HG03460 (cell line): ENCODE results near the gene CEP192.
"Not testable (repeated sequence)": the region's sequence is repeated elsewhere in the genome, so short reads cannot be mapped to it uniquely, and the experiment has no call there.

Source experiments
- ATAC-seq: cut with Tn5 transposase; IDR thresholded peaks from one replicate; pipeline ENCODE4 v1.9.1; 2021; ENCODE audit not compliant: unreplicated experiment

Gene CEP192

DNA sequence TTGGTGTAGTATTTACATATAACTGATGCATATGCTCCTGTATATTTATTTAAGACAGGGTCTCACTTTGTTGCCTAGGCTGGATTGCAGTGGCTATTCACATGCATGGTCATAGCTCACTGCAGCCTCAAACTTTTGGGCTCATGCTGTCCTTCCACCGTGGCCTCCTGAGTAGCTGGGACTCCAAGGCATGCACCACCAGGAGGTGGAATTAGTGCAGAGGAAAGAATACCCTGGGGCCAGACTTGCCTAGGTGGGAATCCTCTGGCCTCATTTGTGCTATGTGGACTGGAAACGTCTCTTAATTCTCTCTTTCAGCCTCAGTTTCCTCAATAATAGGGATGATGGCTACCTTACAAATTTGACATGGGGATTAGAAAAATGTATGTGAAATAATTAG, 2.3 kb downstream of the CEP192 start:
- ATAC-seq, result no peak

DNA sequence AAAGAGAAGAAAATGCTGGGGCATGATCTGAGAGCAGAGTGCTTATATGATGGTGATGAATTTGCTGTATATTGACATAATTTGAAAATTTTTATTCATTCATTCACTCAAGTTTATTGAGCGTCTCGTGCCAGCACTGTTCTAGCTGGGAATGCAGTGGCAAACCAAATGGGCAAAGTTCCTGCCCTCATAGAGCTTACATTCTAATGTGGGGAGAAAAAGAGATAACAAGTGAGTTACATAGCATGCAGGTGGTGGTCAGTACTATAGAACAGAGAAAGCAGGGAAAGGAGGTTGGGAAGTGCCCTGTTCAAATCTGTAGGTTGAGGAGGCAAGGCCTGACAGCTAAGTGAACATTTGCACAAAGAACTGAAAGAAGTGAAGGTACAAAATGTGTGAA, 4.3 kb downstream of the CEP192 start:
- ATAC-seq, result no peak

DNA sequence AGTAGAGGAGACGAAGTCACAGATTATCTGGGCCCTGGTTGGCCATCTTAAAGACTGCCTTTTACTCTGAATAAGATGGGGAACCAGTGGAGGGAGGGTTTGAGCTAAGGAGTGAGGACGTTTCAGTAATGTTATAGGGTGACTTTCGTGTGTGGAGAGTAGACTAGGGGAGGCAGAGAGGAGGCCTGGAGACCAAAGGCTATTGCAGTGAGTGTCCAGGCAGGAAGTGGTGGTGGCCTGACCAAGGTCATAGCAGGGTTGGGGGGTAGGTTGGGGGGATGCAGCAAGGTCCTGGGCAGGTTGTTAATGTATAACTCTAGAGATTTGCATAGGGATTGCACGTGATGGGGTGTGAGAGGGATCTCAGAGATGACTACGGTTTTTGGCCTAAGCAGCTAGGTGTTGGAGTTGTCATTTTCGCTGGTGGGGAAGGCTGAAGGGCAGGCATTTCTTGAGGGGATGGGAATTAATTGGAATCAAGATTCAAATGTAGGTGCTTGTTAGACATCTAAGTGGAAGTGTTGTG, 4.9 kb downstream of the CEP192 start:
- no peak for ATAC-seq

DNA sequence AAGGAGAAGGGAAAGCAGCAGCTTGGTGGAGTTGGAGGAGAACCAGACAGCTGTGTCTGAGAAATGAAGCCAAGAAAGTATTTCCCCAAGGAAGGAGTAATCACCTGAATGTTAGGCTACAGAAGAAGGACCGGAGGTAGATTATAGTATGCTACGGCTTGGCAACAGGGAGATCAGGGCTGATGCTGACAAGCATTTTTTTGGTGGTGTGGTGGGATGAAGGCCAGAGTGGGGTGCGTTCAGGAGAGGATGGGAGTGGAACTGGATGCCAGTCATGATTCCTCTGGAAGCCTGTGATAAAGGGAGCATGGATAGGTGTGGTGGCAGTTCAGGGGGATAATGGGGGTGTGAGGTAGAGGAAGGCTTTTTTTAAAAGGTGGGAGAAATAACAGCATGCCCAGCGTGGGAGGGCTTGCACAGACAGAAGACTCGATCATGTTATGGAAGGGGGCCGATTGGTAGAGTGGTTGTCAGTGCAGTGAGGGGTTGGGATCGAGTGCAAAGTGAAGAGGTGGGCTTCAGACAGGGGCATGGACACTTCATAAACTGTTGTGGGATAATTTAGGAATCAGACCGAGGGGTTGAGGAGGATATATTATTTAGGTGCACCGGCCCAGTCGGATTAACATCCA, 5.6 kb downstream of the CEP192 start:
- ATAC-seq, result no peak

DNA sequence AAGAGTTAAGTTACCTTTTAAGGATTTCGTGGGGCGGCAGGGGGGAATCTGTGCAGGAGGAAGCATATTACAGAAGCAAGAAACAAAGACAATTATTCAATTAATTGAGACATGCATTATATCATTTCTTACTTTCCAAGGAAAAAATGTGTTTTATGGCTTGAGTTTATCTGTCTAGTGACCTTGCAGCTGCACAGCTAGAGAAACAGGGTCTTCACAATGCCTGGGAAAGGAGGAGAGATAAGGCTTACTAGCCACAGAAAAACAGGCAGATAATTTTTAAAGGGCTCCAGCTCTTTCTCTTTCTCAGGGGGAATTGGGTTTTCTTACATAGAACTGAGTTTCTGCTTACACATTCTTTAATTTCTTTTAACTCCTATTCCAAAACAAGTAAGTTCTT, 6.2 kb downstream of the CEP192 start:
- ATAC-seq, result not testable (repeated sequence)

DNA sequence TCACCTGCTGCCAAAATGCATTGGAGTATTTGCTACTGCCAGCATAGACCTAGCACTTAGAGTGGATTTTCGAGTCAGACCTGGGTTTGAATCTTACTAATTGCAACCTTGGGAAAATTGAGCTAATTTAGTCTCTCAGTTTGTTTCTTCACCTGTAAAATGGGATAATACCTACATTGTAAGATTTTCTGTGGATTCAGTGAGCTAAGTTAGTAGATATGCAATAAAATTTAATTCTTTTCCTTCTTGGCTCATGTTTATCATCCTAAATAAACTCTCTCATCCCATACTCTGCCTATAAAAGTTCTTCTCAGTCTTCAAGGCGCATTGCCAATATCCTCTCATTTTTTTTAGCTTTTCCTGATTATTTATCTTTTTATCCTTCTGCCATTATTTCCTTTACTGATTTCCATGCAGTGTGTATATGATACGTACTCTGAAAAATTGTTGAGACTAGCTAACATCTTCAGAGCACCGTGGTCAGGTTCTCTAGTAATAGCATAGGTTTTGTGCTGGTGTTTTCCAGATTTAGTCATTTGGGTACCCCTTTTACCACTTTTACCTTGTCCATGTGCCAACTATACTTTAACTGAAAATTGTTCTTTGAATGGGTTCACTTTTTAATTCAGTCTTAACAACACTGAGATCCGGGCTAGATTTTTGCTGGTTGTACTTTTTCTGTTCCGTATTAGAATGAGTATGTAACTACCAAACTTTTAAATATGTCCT, 7.3 kb downstream of the CEP192 start:
- ATAC-seq, result no peak

DNA sequence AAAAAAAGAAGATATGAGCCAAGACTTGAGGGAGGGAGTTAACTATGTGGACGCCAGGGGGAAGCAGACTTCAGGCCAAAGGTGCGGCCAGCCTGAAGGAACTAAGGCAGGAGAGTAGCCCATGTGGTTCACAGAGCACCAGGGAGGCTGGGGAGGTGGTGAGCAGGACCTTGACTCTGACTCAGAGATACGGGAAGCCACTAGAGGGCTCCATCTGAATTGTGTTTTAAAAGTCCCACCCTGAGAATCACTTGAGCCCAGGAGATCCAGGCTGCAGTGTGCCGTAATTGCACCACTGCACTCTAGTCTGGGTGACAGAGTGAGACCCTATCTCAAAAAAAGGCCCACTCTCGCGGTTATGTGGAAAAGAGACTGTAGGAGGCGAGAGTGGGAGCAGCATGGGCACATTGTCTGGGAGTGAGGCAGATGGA, 12.3 kb downstream of the CEP192 start:
- no peak for ATAC-seq

DNA sequence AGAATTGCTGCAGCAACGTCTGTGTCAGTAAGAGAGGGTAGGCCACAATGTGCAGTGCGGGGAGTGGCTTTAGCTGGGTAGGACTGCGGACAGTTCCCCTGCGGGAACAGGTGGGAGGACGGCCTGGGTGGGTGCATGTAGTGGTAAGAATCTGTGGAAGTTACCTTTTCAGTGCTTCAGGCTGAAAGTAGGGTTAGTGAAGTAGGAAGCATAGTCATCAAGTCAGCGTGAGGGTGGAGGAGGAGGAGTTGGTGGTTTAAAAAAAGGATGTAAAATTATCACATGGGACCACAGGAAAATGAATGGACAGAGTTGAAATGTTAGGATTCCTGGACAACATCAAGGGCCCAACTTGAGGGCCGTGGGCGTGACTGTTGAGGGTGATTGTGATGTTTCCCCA, 13.2 kb downstream of the CEP192 start:
- no peak for ATAC-seq

DNA sequence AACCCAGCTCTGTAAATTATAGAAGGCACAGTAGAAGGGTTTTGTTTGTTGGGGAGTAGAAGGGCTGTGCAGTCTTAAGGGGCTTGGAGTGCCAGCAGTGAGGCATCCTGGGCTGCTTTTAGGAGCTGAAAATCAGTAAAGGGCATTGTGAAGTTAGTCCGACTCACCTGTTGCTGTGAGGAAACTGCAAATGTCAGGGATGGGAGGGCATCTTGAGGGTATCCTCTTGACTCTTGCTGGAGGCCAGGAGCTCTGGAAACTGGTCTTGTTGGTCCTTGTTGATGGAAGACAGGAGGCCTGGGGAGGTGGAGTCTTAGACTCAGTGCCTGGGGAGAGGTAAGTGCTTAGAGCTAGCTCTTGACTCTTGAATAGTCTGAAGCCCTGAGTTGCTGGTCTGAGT, 14.1 kb downstream of the CEP192 start:
- no peak for ATAC-seq

DNA sequence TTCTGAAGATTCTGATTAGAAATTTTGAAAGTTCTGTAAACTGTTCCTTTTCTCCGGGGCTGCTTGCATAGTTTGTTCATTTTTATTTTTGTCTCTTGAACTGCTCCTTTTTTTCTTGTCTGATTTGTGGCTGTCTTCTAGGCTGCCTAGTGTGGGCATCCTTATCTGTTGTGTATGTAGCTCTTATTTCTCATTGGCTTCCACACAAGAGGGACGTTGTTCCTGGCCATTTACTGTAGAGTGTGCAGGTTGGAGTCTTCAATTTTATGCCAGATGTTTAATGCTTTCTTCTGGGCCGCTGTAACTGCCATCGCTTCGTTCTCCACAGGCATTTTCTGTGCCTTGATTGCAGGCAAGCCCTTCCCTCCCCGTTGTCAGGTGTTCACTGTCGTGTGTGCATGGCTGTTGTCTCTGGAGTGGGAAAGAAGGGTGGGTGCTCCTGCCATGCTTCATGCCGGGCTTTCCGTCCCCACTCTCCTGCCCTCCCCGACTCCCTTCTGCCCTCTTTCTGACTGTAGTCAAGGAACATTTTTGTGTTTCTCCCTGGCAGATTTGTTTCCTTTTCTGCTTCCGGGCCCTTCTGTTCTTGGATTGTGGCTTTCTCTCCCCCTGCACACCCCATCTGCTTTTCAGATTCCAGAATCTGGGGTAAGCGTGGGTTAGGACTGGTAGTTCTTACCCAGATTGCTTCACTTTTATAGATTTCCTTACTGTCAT, 15.5 kb downstream of the CEP192 start:
- no peak for ATAC-seq

DNA sequence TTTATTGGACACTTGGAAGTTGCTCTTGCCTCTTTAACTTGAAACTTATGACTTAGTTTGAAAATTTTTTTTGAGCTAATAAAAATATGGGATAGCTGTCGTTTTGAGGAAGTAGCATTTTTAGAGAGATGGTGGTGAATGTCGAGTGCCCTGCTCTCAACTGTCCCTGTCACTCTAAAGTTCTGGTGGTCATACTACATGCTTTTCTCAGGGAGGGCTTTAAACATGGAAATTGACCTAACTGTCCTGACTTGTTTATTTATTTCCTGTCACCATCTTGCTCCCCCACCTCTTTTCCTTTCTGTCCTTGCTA, 16.0 kb downstream of the CEP192 start:
- no peak for ATAC-seq

DNA sequence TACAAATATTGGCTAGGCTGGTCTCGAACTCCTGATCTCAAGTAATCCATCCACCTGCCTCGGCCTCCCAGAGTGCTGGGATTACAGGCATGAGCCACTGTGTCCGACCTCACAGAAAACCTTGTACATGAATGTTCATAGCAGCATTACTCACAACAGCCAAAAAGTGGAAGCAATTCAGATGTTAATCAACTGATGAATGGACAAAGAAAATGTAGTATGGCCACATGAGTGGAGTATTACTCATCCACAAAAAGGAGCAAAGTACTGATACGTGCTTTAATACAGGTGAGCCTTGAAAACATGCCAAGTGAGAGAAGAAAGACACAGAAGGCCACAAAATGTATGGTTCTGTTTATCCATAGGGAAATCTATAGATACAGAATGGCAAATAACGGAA, 20.6 kb downstream of the CEP192 start:
- no peak for ATAC-seq

DNA sequence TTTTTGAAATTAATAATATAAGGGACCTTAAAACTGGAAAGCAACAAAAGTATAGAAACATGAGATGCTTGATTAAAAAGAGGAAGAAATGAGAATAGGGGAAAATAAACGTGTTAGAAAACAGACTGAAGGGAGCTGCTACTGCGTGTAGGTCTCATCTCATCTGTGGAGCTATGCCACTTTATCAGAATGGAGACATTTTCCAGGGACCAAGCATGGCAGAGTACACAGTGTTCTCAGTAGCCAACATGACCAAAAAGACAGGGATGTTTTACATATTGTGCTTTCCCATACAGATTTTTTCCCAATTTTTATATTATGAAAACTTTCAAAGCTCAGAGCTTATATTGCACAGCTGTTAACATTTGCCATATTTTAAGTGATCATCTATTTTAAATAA, 23.1 kb downstream of the CEP192 start:
- ATAC-seq, result no peak

DNA sequence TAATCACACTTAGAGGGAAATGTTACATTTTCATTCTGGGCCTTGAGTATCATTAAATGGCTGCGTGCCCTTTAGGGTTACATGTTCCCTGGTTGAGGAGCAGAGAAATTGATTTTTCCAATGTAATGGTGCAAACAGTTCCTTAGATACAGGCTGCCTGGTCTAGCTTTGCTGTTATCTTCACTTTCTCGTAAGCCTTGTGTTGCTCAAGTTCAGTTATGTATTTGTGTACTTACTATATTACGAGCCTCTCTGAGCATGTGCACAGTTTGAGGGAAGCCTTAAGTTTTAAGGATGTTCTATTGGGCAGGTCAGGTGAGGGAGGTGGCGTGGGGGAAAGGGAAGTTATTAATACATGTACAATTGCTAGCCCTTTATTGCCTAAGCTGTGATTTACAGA, 23.7 kb downstream of the CEP192 start:
- no peak for ATAC-seq

DNA sequence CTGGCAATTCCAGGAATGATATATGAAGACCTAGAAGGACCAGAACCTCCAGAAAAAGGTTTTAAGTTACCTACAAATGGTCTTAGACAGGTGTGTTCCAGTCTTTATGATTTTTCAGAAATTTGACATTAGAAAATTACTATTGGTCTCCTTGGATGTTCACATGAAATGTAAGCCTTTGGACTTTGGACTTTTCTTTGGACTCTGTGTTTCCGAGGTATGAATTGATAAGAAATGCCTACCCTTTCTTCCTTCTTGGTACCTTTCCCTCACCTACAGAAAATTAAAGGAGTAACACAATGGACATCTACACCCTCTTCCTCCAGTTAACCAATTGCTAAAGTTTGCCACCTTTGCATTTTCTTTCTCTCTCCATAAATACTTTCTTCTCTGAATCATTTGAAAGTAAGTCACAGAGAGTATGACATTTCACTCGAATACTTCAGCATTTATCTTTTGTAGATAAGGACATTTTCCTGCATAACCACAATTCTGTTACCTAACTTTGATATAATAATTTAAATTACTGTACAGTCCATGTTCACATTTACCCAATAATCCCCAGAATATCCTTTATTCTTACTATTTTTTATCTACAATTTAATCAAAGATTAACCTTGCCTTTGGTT, 26.2 kb downstream of the CEP192 start:
- no peak for ATAC-seq

DNA sequence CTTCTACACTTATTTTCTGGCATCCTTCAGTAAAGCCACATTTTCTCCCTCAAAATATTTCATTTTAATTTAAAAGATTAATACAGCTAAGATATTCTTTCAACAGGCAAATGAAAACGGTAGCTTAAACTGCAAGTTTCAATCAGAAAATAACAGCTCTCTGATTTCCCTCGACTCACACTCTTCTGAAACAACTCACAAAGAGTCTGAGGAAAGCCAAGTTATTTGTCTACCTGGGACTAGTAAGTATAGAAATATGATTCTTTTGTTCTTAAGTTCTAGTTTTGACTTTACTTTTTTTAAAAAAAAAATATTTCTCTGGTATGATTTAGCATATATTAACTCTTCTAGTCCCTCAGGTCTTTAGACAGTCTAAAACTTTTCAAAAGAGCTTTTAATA, 27.2 kb downstream of the CEP192 start:
- no peak for ATAC-seq

DNA sequence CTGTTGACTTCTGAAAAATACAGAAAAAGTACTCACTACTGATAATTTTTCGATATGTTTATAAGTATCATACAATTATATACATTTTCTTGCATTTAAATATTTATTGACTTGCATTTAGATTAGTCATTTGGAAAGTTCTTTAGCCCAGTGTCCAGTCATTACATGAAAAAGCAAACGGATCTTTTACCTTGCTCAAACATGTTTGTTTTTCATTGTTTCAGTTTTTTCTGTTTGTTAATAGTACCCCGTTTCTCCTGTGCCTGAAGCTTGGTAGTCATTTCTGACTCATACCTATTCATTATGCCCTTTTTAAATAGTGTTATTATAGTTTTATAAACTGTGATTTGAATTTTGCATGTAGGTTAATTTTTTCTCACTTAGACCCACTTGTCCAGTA, 28.1 kb downstream of the CEP192 start:
- no peak for ATAC-seq

DNA sequence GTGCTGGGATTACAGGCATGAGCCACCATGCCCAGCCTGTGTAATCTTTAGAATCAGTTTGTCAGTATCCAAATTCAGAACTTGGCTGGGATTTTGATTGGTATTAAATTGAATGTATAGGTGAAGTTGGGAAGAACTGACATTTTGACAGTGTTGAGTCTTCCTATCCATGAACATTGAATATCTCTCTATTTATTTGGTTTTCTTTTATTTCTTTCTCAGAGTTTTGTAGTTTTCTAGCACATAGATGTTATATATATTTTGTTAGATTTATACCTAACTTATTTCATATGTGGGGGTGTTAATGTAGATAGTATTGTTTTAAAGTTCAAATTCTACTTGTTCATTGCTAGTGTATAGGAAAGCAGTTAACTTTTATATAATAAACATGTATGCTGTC, 31.5 kb downstream of the CEP192 start:
- ATAC-seq, result no peak

DNA sequence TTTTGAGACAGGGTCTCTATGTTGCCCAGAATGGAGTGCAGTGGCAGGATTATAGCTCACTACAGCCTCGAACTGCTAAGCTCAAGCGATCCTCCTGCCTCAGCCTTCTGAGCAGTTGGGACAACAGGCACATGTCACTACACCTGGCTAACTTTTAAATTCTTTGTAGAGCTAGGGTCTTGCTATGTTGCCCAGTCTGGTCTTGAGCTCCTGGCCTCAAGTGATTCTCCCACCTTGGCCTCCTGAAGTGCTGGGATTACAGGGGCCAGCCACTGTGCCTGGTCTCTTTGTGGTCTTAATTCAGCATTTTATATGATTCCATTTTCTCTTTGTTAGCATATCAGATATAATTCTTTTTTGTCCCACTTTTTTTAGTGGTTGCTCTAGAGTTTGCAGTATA, 34.1 kb downstream of the CEP192 start:
- no peak for ATAC-seq

DNA sequence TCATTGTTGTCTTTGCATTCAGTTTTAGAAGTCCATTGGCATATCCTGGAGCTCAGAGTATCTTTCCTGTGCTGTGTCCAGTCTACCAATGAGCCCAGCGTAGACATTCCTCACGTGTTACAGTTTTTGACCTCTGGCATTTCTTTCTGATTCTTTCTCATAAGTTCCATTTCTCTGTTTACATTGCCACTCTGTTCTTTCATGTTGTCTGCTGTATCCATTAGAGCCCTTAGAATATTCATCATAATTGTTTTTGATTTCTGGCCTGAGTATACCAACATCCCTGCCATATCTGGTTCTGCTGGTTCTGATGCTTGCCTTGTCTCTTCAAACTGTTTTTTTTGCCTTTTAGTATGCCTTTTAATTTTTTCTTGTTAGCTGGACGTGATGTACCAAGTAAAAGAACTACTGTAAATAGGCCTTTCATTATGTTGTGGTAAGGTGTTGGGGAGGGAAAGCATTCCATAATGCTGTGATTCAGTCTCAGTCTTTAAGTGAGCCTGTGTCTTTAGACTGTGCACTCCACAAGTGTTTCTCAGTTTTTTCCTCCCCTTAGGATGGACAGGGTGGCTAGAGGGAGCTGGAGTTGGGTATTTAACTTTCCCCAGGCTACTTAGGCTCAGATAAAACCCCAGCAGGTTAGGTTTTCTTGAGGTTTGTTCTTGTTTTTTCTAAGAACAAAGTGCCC, 35.6 kb downstream of the CEP192 start:
- ATAC-seq, result no peak

DNA sequence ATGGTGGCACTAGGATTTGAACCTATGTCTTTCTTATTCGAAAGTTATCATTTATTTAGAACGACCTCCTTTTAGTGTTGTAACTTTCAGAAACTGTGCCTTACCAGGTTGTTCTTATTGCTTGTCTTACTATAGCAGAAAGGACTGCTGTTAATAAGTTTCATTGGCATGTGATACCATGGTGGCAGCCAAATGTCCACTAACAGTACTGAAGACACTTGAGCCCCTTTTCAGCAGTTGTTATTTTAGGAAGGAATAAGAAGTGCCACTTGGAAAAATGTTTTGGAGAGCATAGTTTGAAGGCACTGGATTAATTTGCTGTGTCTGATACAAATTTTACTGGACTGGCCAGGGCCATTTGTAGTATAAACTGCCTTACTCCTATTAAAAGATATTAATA, 37.7 kb downstream of the CEP192 start:
- no peak for ATAC-seq
